ENCODE results near the gene MGAT4D. TPM values are rescaled to one million over a fixed set of nuclear protein-coding genes. Genes with fewer than 3 reads are reported as not detected.
"Not testable (repeated sequence)": the region's sequence is repeated elsewhere in the genome, so short reads cannot be mapped to it uniquely, and the experiment has no call there.

MGAT4D gene
- total RNA-seq, 1 donor from 2014 or later, result not detected

- H3K27me3 Mint-ChIP-seq (ENCODE audit: low read depth), result peaks cover 14% of the 10 kb centered on the region
- no peak overlapping the region for H3K27ac Mint-ChIP-seq (ENCODE audit: unreplicated experiment)
- DNase-seq (ENCODE audit: low spot score), result no peak
- TF ChIP-seq CTCF (IDR thresholded peaks at IDR 0.05), result no peak
- H3K36me3 Mint-ChIP-seq (ENCODE audit: low read depth), result no peaks in the 10 kb centered on the region
- no peak overlapping the region for H3K4me3 Mint-ChIP-seq (ENCODE audit: unreplicated experiment)
- H3K9me3 Mint-ChIP-seq (ENCODE audit: low read depth), result no peaks in the 10 kb centered on the region
- no peaks in the 10 kb centered on the region for H3K4me1 Mint-ChIP-seq (ENCODE audit: low read depth)
Measured at GRCh38 chr4:140439644-140440142, 58.4 kb downstream of the MGAT4D start.

DNA sequence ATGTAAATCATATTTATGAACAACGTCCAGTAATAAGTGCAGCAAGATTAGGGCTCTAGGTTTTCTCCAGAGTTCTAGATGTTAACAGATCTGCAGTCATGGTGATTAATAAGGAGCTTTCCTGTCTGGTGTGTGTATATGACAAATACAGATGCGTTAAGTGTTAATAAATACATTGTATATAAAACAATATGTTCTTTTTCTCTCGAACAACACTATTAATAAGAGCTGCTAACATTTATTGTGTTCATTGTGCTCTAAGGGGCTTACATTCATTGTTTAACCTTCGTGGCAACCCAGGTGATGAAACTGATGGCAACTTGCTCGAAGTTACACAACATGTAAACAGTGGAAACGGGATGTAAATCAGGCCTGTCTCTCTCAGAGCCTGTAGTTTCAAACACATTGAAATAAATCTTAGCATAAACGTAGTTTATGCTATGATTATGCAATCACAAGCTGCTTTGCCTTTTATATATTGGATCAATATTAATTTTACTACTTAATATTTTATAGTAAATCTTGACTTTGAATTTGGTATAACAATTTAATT is 70.1 kb downstream of the MGAT4D start:
- peaks cover 22% of the 10 kb centered on the region for H3K27me3 Mint-ChIP-seq (ENCODE audit: low read depth)
- H3K27ac Mint-ChIP-seq (ENCODE audit: unreplicated experiment), result peak overlapping the region; percentile 63
- no peaks in the 10 kb centered on the region for H3K9me3 Mint-ChIP-seq (ENCODE audit: low read depth)
- H3K4me1 Mint-ChIP-seq (ENCODE audit: low read depth), result peaks cover 8% of the 10 kb centered on the region
- no peaks in the 10 kb centered on the region for H3K36me3 Mint-ChIP-seq (ENCODE audit: low read depth)
- no peak for TF ChIP-seq CTCF (IDR thresholded peaks at IDR 0.05)
- H3K4me3 Mint-ChIP-seq (ENCODE audit: unreplicated experiment), result peak overlapping the region; percentile 82
- DNase-seq (ENCODE audit: low spot score), result no peak

DNA sequence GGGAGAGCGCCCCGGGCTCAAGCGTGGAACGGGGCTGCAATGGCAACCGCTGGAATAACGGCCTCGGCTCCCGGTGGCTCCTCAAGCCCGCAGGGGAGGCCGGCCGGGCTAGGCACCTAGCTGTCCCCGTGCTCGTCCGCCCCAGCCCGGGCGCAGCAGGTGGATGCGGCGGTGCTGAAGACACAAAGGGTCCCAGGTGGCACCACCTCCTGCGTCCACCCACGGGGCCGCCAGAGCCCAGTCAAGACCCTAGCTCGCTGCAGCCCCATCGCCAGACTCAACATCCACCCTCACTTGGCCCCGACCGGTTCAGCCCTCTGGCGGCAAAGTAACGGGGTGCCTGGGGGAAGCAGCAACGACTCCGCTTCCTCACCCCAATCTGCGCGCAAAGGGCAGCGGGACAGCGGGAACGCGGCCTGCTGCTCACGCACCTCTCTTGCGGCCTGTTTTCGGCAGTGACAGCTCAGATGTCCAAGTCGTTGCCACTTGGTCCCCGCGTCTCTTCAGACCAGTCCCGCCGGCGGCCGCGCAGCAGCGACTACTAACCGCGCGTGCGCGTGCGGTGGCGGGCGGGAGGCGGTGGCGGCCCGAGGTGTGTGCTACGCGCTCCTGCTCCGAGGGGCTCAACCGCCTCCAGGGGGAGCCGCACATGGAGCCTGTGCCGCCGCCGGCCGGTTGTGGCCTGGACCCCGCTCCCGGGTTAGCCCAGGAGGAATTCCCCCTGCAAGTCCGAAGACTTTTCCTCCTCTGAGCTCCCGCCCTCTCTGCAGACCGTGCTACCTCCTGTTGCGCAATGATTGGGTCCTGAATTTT is 70.8 kb downstream of the MGAT4D start, which contains the start of gene CLGN:
Gene CLGN, minus strand, starts transcription at position 543 of the 813 bp plus-strand sequence. CDS start 14,570 bp downstream, outside the sequence.
- Mint-ChIP-seq H3K27ac (ENCODE audit: unreplicated experiment) (peak within 1 kb of the TSS; percentile 63), H3K9me3 (ENCODE audit: low read depth) (no peaks in the 10 kb centered on the region), H3K4me3 (ENCODE audit: unreplicated experiment) (peak within 1 kb of the TSS; percentile 82), H3K36me3 (ENCODE audit: low read depth) (no peaks in the 10 kb centered on the region), H3K27me3 (ENCODE audit: low read depth) (peaks cover 25% of the 10 kb centered on the region), H3K4me1 (ENCODE audit: low read depth) (peaks cover 8% of the 10 kb centered on the region)
- peak; percentile 89 for DNase-seq (ENCODE audit: low spot score)
- TF ChIP-seq CTCF (IDR thresholded peaks at IDR 0.05), result peak; percentile 77

DNA sequence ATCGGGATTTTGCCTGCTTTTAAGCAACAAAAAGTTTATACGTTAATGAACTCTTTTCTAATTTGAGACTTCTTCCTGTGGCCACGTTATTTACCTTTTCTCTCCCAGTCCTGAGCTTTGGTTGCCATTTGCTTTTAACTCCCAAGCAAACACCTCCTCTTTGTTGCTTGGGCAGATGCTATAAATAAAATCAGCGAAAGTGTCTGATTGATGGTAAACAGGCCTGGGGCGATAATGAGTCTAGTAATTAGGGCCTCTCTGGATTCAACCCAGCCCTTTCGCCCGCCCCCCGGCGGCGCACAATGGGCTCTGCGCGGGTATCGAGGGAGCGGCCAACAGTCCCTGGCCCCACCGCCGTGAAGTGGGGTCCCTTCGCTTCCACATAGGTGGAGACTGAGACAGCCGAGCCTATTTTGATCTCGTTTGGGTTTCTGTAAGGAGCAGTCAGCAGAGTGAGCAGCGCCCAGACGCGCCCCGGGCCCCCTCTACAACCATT is 71.4 kb downstream of the MGAT4D start:
- peaks cover 4% of the 10 kb centered on the region for H3K9me3 Mint-ChIP-seq (ENCODE audit: low read depth)
- DNase-seq (ENCODE audit: low spot score), result no peak
- peaks cover 8% of the 10 kb centered on the region for H3K4me1 Mint-ChIP-seq (ENCODE audit: low read depth)
- no peak overlapping the region for H3K27ac Mint-ChIP-seq (ENCODE audit: unreplicated experiment)
- TF ChIP-seq CTCF (IDR thresholded peaks at IDR 0.05), result no peak
- H3K27me3 Mint-ChIP-seq (ENCODE audit: low read depth), result peaks cover 25% of the 10 kb centered on the region
- H3K36me3 Mint-ChIP-seq (ENCODE audit: low read depth), result no peaks in the 10 kb centered on the region
- peak overlapping the region; percentile 82 for H3K4me3 Mint-ChIP-seq (ENCODE audit: unreplicated experiment)

- Mint-ChIP-seq H3K27ac (ENCODE audit: unreplicated experiment) (no peak overlapping the region), H3K36me3 (ENCODE audit: low read depth) (no peaks in the 10 kb centered on the region), H3K4me3 (ENCODE audit: unreplicated experiment) (no peak overlapping the region), H3K9me3 (ENCODE audit: low read depth) (peaks cover 4% of the 10 kb centered on the region), H3K4me1 (ENCODE audit: low read depth) (peaks cover 8% of the 10 kb centered on the region), H3K27me3 (ENCODE audit: low read depth) (peaks cover 29% of the 10 kb centered on the region)
- no peak for DNase-seq (ENCODE audit: low spot score)
- TF ChIP-seq CTCF (IDR thresholded peaks at IDR 0.05), result no peak
Measured at GRCh38 chr4:140423106-140423505, 75.0 kb downstream of the MGAT4D start.

GRCh38 chr4:140413130-140413969 is 84.7 kb downstream of the MGAT4D start:
- not testable (repeated sequence) for H3K4me1 Mint-ChIP-seq (ENCODE audit: low read depth); H3K27me3 Mint-ChIP-seq (ENCODE audit: low read depth); H3K36me3 Mint-ChIP-seq (ENCODE audit: low read depth); H3K9me3 Mint-ChIP-seq (ENCODE audit: low read depth); DNase-seq (ENCODE audit: low spot score); H3K4me3 Mint-ChIP-seq (ENCODE audit: unreplicated experiment); H3K27ac Mint-ChIP-seq (ENCODE audit: unreplicated experiment)

Measured in chondrocyte (in vitro differentiated cells).